HG03439 (cell line): ENCODE results near the gene ZNF423.

ENCODE experiments used
- ATAC-seq: cut with Tn5 transposase; IDR thresholded peaks from one replicate; pipeline ENCODE4 v1.9.1; 2021; ENCODE audit warnings: mild to moderate bottlenecking, moderate library complexity; ENCODE audit not compliant: unreplicated experiment

The ZNF423 gene

DNA sequence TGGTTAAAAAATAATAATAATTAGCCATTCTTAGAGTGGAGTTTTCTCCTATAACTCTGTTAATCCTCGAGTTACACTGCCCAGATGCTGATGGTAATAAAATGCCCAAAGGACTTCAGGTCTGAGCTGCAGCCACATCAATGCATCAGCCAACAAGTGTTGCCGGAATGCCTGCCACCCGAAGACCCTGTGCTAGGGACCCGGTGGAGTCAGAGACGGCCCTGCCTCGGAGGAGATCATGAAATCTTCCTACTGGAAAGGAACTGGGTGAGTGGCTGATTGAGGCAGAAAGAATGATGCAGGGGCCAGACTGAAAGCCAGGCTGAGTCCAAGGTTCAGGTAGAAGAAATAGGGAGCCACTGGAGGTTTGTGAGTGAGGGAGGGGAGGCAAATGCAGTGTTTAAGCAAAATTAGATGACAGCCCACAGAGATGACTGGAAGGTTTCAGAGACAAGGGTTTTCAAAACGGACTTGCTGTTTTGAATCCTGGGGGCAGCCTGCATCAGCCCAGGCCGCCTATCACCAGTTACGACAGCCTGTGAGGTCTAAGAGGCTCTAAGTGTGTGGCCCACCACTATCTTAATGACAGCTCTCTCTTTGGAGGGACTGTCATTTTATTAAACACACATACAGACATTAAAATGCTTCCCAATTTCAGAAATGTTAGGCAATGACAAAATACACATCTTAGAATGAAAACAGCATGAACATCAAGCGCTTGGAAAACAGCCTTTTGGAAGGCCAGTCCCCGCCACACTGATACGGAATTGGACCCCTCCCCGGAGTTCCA, 100.0 kb downstream of the ZNF423 start:
- no peak for ATAC-seq

DNA sequence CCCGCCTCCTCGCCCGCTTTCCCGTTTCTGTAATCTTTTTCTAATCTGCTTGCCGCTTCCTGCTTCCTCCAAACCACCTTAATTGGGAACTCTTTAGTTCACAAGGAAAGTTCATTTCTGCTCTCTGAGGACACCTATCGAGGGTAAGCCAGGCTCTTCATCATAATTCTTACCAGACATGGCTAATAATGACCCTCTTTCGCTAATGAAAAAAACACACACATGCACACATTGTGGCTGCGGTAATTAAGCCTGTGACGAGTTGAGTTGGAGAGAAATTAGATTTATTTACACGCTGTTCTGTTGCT, 100.6 kb downstream of the ZNF423 start:
- ATAC-seq = no peak

DNA sequence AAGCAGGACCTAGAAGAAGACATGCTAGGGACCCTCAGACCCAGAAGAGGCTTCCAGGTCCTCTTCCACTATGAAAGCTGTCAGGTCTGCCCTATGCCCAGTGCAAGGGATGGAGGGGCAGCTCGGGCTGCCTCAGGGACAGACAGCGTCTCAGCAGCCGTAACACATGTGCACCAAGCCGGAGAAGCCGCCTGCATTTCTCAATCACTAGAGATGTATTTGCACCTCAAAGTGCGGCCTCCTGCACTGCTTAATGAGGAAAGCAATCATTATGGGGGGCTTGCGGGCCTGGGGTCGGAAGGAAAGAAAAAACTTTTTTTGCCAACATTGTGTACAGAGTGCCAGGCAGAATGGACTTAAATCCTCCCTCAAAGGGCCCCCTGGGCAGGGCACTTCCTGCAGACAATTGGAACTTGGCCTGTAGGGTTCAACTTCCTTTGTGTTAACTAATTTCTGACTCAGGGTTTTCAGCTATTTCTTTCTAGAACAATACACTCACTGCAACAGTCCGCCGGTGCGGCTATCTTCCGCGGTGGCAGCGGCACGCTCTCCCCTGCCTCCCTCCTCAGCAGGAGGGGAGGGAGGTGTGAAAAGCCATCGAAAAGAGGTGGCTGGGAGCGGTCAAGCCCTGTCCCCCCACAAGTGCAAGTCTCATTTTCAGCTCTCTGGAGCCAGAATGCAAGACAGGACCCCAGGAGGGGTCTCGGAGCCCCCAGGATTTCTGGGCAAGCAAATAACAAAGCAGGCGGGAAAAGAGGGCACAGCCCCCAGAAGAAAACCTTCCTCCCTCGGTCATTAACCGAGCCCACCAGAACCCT, 101.2 kb downstream of the ZNF423 start:
- ATAC-seq = no peak

DNA sequence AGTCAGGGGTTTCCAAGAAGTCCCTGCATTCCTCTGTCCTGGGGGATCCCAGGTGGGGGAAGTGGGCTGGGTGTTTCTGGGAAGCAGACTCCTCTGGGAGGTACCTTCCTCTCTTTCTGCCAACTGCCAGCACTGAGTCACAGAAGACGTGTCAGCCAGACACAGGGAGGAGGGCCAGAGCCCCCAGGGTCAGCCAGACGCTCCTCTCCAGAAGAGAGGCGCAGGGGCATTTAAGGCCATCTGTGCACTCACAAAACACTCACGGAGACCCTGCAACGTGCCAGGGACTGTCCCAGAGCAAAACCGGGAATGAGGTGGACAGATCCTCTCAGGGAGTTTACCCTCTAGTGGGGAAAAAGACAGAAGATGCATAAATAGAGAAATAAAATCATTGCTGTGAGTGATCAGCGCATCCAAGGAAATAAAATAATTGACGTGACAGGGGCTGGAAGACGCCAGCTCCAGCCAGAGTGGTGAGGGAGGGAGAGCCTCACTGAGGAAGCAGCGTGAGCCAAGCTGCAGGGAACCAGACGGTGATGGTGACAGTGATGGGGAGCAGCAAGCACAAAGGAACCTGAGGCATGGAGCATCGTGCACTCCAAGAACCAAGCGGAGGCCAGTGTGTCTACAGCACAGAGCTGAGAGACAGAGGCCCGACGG, 105.4 kb downstream of the ZNF423 start:
- no peak for ATAC-seq

DNA sequence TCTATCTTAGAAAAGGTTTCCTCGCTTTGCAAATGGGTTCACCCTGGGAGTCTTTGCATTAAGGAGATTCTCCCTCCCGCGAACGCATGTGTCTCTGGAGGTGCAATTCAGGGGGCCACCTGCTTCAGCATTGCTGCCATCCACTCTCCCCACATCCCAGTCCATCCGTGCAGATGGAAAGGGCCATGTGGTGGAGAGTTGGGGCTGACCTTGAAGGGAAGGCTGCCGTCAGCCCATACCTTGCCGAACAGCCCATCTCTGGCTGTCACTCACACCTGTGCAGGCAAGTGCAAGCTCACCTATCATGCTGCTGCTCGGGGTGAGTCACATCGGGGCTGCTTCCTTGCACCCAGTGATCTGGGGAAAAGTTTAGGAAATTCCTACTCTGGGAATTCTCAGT, 106.1 kb downstream of the ZNF423 start:
- ATAC-seq = no peak

DNA sequence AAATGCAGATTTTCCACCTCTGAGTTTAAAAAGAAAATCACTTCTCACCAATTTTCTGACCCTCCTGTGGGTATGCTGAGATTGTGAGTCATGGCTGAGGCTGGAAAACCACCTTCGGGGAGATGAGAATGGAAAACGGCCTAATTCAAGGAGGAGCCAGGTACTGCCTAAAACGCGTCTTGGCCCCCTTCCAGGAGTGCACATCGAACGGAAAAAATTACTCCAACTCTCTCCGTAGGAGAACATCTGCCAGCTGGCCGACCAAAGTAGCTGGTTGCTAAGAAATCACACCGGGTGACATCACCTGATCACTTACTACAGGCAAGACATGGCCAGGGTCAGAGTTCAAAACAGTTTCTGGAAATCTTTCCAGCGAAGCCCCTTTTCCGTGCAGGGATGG, 107.6 kb downstream of the ZNF423 start:
- ATAC-seq = no peak

GRCh38 chr16:49747654-49748053, 108.3 kb downstream of the ZNF423 start:
- ATAC-seq = no peak

DNA sequence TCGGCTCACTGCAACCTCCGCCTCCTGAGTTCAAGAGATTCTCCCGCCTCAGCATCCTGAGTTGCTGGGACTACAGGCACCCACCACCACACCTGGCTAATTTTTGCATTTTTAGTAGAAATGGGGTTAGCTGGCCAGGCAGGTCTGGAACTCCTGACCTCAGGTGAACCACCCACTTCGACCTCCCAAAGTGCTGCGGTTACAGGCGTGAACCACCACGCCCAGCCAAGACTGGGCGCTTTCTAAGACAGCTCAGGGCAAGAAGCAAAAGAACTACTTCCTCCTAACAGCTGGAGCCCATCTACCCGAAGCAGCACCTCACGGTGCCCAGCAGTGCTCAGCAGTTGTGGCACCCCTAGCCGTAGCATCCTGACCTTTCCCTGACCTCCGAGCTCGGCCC, 109.4 kb downstream of the ZNF423 start:
- ATAC-seq = no peak

DNA sequence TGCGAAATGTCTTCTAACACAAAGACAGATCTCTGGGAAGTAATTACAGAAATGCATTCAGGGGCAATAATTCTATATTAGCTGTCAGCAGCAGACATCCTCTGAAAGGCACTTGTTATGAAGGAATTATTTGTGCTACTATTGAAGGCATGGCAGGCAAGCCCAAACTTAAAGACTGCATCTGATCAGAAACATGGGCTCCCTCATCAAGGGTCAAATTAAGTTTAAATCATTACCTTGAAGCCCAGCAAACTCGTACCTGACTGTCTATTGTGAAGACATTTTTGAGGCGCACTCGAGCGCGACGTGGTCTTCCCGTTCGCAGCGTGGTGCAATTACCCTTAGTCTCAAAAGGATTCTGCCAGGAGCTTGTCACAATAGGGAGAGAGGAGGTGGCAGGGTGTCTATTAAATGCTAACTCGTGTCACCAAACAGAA, 110.6 kb downstream of the ZNF423 start:
- ATAC-seq = no peak

DNA sequence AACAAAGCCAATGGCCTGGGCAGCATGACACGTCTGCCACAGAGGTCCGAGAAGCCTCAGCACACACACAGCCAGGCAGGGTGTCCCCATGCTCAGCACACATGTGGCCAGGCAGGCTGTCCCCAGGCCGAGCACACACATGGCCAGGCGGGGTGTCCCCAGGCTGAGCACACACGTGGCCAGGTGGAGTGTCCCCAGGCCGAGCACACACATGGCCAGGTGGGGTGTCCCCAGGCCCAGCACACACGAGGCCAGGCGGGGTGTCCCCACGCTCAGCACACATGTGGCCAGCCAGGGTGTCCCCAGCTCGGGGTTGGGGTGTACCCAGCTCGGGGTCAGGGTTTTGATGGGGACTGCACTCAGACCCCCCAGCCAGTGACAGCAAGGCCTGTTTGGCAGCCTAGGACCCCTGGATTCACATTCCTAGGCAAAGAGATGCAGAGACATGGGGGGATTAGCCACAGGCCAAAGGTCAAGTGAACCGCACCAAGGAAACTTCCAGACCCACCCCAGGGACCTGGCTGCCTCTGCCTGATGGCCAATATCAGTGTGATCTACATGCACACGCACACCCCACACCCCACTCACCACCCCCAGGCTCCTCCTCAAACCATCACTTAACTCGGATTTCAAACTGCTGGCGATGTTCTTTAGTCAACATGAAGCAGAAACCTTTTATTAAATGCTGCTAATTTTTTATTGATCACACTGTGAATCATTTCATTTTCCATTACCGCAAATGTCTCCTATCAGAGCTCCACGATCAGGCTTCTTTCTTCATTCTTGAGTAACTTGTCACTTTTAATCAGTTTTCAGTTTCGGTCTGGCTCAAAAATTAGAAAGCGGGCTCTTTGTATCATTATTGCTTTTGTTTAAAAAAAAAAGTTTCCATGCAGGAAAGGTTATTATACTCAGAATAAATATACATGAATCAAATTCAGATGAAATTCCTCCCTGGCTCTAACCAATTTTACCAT, 111.4 kb downstream of the ZNF423 start:
- no peak for ATAC-seq

DNA sequence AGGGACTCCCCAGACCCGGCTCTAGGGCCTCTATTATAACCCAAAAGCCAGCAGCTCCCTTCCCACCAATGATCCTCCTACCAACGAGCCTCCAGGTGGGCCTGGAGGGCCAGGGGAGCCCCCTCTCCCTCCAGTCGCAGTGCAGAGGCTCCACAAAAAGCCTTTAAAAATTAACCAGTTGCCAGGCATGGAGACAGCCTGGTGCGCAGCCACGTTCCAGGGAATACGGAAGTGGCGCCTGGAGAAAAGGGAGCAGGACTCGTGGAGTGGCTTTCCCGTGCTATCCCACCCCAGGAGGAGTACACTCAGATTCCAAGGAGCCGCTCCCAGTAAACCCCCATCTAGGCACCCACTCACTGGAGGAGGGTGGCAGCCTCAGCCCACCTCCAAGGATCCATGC, 112.3 kb downstream of the ZNF423 start:
- ATAC-seq = no peak

DNA sequence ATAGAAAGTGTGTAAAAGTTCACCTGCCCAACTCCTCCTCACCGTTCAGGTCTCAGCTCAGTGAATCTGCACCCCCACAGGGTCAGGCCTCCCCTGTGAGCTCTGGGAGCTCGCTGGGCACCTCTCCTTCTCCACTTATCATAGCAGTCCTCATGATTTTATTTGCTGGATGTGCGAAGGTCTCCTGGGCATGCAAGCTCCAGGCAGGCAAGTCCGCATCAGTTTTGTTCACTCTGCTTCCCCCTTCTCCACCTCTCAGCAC, 112.8 kb downstream of the ZNF423 start:
- ATAC-seq = no peak

GRCh38 chr16:49742428-49743202, 113.3 kb downstream of the ZNF423 start:
- no peak for ATAC-seq

- ATAC-seq = no peak
Observed at GRCh38 chr16:49740256-49740655, 115.7 kb downstream of the ZNF423 start.

DNA sequence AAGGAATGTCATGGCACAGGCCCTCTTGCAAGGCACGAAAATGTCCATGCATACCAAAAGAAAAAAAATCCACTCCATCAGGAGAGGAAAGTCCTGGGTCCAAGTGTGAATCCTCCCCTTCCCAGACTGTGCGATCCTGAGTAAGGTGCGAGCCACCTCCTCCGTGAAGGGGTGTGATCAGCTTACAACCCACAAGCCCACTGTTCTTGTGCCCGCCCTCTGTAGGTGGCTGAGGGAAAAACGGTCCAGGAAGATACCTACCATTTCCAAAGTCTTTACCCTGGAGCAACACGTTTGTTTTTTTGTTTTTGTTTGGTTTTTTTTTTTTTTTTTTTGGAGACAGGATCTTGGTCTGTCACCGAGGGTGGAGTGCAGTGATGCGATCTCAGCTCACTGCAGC, 116.5 kb downstream of the ZNF423 start:
- no peak for ATAC-seq

- ATAC-seq = no peak
Observed at GRCh38 chr16:49738832-49739231, 117.1 kb downstream of the ZNF423 start.

GRCh38 chr16:49738001-49738400, 117.9 kb downstream of the ZNF423 start:
- no peak for ATAC-seq

GRCh38 chr16:49737541-49737940, 118.4 kb downstream of the ZNF423 start:
- no peak for ATAC-seq

DNA sequence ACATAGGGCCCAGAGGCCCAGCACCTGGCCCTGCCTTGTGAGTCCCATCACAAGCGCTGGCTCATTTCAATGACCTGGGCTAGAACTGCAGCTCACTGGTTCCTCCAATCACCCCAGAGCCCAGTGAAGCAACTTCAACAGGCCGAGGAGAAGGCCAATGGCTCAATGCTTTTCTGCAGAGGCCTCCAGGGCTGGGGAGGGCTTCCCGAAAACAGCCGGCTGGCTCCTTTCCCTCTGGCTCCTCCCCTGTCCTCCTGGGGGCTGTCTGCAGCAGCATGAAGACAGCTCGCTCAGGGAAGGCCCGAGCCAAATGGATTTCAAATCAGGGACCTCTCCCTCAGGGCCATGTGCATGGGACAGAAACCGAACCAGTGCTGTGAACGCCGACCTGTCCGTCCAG, 121.6 kb downstream of the ZNF423 start:
- no peak for ATAC-seq

DNA sequence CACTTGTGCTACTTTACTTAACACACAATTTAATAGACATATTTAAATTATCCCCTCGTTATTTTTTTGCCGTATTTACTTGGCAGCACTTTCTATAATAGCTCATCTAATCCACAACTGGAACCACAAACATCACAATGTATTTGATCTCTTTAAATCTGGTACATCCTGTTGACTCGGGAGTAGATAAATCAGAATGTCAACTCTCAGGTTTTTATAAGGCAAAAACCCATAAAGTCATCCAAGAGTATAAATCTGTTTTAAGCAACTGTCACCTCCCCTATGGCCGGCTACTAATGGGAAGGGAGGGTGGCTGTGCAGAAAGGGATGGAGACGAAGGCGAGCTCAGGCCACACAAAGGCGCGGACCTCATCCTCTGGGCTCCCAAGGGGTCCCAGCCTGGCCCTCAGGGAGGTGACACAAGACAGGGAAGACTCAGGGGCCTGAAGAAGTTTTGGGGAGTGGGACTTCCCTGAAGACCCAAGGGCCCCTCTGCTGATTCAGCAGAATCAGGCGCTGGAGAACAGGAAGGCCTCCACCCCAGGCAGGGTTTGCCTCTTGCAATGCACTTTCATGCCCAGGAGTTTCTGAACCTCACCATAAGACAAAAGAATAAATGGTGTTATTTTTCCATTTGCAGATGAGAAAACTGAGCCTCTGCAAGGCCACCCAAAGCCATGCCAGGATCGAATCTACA, 122.5 kb downstream of the ZNF423 start:
- no peak for ATAC-seq
